ENCODE results near the gene KIAA1549.

GRCh38 chr7:138957753-138958390 is 23.3 kb downstream of the KIAA1549 start:
- TF ChIP-seq, protein P1, sequence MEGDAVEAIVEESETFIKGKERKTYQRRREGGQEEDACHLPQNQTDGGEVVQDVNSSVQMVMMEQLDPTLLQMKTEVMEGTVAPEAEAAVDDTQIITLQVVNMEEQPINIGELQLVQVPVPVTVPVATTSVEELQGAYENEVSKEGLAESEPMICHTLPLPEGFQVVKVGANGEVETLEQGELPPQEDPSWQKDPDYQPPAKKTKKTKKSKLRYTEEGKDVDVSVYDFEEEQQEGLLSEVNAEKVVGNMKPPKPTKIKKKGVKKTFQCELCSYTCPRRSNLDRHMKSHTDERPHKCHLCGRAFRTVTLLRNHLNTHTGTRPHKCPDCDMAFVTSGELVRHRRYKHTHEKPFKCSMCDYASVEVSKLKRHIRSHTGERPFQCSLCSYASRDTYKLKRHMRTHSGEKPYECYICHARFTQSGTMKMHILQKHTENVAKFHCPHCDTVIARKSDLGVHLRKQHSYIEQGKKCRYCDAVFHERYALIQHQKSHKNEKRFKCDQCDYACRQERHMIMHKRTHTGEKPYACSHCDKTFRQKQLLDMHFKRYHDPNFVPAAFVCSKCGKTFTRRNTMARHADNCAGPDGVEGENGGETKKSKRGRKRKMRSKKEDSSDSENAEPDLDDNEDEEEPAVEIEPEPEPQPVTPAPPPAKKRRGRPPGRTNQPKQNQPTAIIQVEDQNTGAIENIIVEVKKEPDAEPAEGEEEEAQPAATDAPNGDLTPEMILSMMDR (IDR thresholded peaks at IDR 0.05), result no peak
- no peak for TF ChIP-seq EP300 (IDR thresholded peaks at IDR 0.05)

Data from ovary (tissue), 3 donors.